Astrocyte (in vitro differentiated cells and primary cell): ENCODE results near the gene NKIRAS1. TPM values are rescaled to one million over a fixed set of nuclear protein-coding genes. Genes with fewer than 3 reads are reported as not detected.

Source experiments
- DNase-seq: peaks from one replicate; pipeline ENCODE4 v3.0.0-alpha.2; 2010; ENCODE audit warnings: low read depth
- FAIRE-seq: peaks from 2 replicates; lab custom pipeline; 2011; peaks lifted over from hg19 to GRCh38; lab: Jason Lieb, UNC
- H2AFZ ChIP-seq: 2 replicates; pipeline ENCODE4 v1.6.0; 2012; ENCODE audit warnings: low read depth, low read length, inconsistent platforms
- H3K27ac ChIP-seq: 2 replicates; pipeline ENCODE4 v1.5.1; 2011; ENCODE audit warnings: low read depth, low read length, inconsistent platforms
- H3K27me3 ChIP-seq: 2 replicates; pipeline ENCODE4 v1.6.0; 2011; ENCODE audit warnings: low read length, inconsistent platforms; ENCODE audit not compliant: insufficient read depth
- H3K36me3 ChIP-seq: 2 replicates; pipeline ENCODE4 v1.5.1; 2011; ENCODE audit warnings: low read length, inconsistent platforms; ENCODE audit not compliant: insufficient read depth
- H3K4me1 ChIP-seq: 2 replicates; pipeline ENCODE4 v1.5.1; 2011; ENCODE audit warnings: low read length, inconsistent platforms; ENCODE audit not compliant: insufficient read depth
- H3K4me2 ChIP-seq: 2 replicates; pipeline ENCODE4 v1.6.0; 2012; ENCODE audit warnings: low read length, inconsistent platforms
- H3K4me3 ChIP-seq: 2 replicates; pipeline ENCODE4 v1.5.1; 2011; ENCODE audit warnings: low read depth, mild to moderate bottlenecking, low read length, inconsistent platforms; ENCODE audit not compliant: insufficient read depth
- H3K79me2 ChIP-seq: 2 replicates; pipeline ENCODE4 v1.6.0; 2012; ENCODE audit warnings: mild to moderate bottlenecking, low read length, inconsistent platforms; ENCODE audit not compliant: insufficient read depth
- H3K9ac ChIP-seq: 2 replicates; pipeline ENCODE4 v1.6.0; 2012; ENCODE audit warnings: mild to moderate bottlenecking, low read length, inconsistent platforms
- H3K9me3 ChIP-seq: 2 replicates; pipeline ENCODE4 v1.5.1; 2012; ENCODE audit warnings: low read depth, mild to moderate bottlenecking, low read length, inconsistent platforms; ENCODE audit not compliant: insufficient read depth
- H4K20me1 ChIP-seq: 2 replicates; pipeline ENCODE4 v1.6.0; 2012; ENCODE audit warnings: low read length, inconsistent platforms; ENCODE audit not compliant: insufficient read depth
- H3K27ac Mint-ChIP-seq: one replicate; pipeline ENCODE4 v1.8.0; 2021; ENCODE audit warnings: mild to moderate bottlenecking, mixed read lengths; ENCODE audit not compliant: unreplicated experiment
- H3K27me3 Mint-ChIP-seq: one replicate; pipeline ENCODE4 v1.8.0; 2021; ENCODE audit warnings: low read depth, mixed read lengths; ENCODE audit not compliant: unreplicated experiment
- H3K36me3 Mint-ChIP-seq: one replicate; pipeline ENCODE4 v1.8.0; 2021; ENCODE audit warnings: low read depth, mixed read lengths; ENCODE audit not compliant: unreplicated experiment
- H3K4me1 Mint-ChIP-seq: one replicate; pipeline ENCODE4 v1.8.0; 2021; ENCODE audit warnings: low read depth, mixed read lengths; ENCODE audit not compliant: unreplicated experiment
- H3K4me3 Mint-ChIP-seq: one replicate; pipeline ENCODE4 v1.8.0; 2021; ENCODE audit warnings: mild to moderate bottlenecking, moderate library complexity, mixed read lengths; ENCODE audit not compliant: unreplicated experiment
- H3K9me3 Mint-ChIP-seq: one replicate; pipeline ENCODE4 v1.8.0; 2021; ENCODE audit warnings: mild to moderate bottlenecking, mixed read lengths; ENCODE audit not compliant: unreplicated experiment
- EZH2 ChIP-seq: IDR thresholded peaks from 2 replicates; pipeline ENCODE4 v1.6.1; 2012; ENCODE audit warnings: mild to moderate bottlenecking, low read length, inconsistent platforms; ENCODE audit not compliant: insufficient read depth
- total RNA-seq: library from RNA; stranded (reverse); gene quantifications from 2 replicates; pipeline ENCODE4 v1.2.1, GENCODE V29; 2021
- TF ChIP-seq, protein P1 (sequence below): IDR thresholded peaks from 2 replicates; pipeline ENCODE4 v1.5.1; 2011; ENCODE audit warnings: low read depth, mild to moderate bottlenecking, inconsistent platforms, low read length, moderate library complexity; ENCODE audit not compliant: insufficient read depth

The NKIRAS1 gene
- total RNA-seq, 1 donor from 2014 or later = 11.0 TPM

DNA sequence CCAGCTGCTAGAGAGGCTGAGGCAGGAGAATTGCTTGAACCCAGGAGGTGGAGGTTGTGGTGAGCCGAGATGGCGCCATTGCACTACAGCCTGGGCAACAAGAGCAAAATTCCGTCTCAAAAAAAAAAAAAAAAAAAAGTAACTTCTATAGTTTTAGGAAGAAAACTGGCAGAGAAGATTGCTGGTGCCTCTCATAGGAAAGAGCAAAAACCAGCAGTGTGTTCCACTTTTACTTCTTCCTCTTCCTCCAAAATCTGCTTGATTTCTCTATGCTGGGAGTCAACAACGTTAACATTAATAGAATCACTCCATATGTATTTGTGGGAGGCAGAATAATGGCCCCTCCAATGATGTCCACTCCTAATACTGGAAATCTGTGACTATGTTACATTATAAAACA lies 15.8 kb upstream of the NKIRAS1 start:
- Mint-ChIP-seq H3K4me1 (peaks cover 3% of the 10 kb centered on the region), H3K27ac (no peak overlapping the region), H3K36me3 (no peaks in the 10 kb centered on the region), H3K4me3 (no peak overlapping the region), H3K9me3 (no peaks in the 10 kb centered on the region), H3K27me3 (no peaks in the 10 kb centered on the region)
- DNase-seq (no peak), FAIRE-seq (no peak)
- H2AFZ ChIP-seq = no peak overlapping the region
- H3K4me2 ChIP-seq = no peak overlapping the region
- no peak overlapping the region for H3K9ac ChIP-seq
- no peaks in the 10 kb centered on the region for H3K9me3 ChIP-seq
- TF ChIP-seq, protein P1, sequence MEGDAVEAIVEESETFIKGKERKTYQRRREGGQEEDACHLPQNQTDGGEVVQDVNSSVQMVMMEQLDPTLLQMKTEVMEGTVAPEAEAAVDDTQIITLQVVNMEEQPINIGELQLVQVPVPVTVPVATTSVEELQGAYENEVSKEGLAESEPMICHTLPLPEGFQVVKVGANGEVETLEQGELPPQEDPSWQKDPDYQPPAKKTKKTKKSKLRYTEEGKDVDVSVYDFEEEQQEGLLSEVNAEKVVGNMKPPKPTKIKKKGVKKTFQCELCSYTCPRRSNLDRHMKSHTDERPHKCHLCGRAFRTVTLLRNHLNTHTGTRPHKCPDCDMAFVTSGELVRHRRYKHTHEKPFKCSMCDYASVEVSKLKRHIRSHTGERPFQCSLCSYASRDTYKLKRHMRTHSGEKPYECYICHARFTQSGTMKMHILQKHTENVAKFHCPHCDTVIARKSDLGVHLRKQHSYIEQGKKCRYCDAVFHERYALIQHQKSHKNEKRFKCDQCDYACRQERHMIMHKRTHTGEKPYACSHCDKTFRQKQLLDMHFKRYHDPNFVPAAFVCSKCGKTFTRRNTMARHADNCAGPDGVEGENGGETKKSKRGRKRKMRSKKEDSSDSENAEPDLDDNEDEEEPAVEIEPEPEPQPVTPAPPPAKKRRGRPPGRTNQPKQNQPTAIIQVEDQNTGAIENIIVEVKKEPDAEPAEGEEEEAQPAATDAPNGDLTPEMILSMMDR = no peak
- TF ChIP-seq EZH2 = no peak
- no peaks in the 10 kb centered on the region for H3K79me2 ChIP-seq
- H3K4me3 ChIP-seq = no peak overlapping the region
- H3K4me1 ChIP-seq = no peaks in the 10 kb centered on the region
- no peak overlapping the region for H3K27ac ChIP-seq
- no peaks in the 10 kb centered on the region for H4K20me1 ChIP-seq
- H3K27me3 ChIP-seq = no peaks in the 10 kb centered on the region
- H3K36me3 ChIP-seq = no peaks in the 10 kb centered on the region

DNA sequence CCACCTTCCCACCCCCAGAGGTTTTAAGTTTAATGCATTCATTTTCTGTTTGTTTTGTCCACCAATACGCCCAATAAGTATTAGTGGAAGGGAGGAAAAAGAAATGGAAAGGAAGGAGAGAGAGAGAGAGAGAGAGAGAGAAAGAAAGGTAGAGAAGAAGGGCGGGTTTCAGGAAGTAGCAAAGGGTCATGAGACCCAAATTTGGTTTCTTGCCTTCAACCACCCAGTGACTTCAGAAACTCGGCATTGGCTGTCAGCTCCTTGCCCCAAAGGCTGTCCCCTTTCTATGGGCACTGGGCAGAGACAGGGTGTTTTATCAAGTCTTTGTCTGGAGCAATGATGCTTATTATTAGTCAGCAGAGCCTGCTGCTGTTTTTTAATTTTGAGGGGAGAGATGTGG lies 14.8 kb upstream of the NKIRAS1 start:
- Mint-ChIP-seq H3K4me1 (peaks cover 3% of the 10 kb centered on the region), H3K4me3 (no peak overlapping the region), H3K27ac (no peak overlapping the region), H3K9me3 (no peaks in the 10 kb centered on the region), H3K36me3 (no peaks in the 10 kb centered on the region), H3K27me3 (no peaks in the 10 kb centered on the region)
- no peaks in the 10 kb centered on the region for H3K9me3 ChIP-seq
- H2AFZ ChIP-seq = no peak overlapping the region
- H3K79me2 ChIP-seq = no peaks in the 10 kb centered on the region
- no peak overlapping the region for H3K9ac ChIP-seq
- no peak overlapping the region for H3K4me2 ChIP-seq
- H3K4me1 ChIP-seq = no peaks in the 10 kb centered on the region
- no peaks in the 10 kb centered on the region for H3K27me3 ChIP-seq
- H4K20me1 ChIP-seq = no peaks in the 10 kb centered on the region
- DNase-seq (no peak), FAIRE-seq (no peak)
- H3K4me3 ChIP-seq = no peak overlapping the region
- no peak overlapping the region for H3K27ac ChIP-seq
- H3K36me3 ChIP-seq = no peaks in the 10 kb centered on the region
- TF ChIP-seq, protein P1 = no peak
- no peak for TF ChIP-seq EZH2

DNA sequence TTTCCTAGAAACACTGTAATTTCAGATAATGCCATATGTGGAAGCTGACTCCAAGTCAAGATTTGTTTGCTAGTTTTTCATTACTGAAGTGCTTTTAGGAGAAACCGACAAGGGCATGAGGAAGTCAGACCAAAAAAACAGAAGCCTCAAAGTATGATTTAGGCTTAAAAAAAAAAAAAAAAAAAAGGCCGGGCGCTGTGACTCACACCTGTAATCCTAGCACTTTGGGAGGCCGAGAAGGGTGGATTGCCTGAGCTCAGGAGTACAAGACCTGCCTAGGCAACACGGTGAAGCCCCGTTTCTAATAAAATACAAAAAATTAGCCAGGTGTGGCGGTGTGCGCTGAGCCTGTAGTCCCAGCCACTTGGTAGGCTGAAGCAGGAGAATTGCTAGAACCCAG lies 11.7 kb upstream of the NKIRAS1 start:
- Mint-ChIP-seq H3K9me3 (no peaks in the 10 kb centered on the region), H3K4me3 (no peak overlapping the region), H3K27me3 (no peaks in the 10 kb centered on the region), H3K36me3 (no peaks in the 10 kb centered on the region), H3K27ac (no peak overlapping the region), H3K4me1 (peaks cover 6% of the 10 kb centered on the region)
- Histone ChIP-seq H3K9ac (no peak overlapping the region), H3K4me2 (no peak overlapping the region), H3K27ac (no peak overlapping the region), H3K36me3 (no peaks in the 10 kb centered on the region), H3K9me3 (no peaks in the 10 kb centered on the region), H4K20me1 (no peaks in the 10 kb centered on the region), H3K4me1 (peaks cover 7% of the 10 kb centered on the region), H3K4me3 (no peak overlapping the region), H2AFZ (no peak overlapping the region), H3K27me3 (no peaks in the 10 kb centered on the region), H3K79me2 (no peaks in the 10 kb centered on the region)
- no peak for TF ChIP-seq EZH2
- TF ChIP-seq, protein P1 = no peak
- DNase-seq (no peak), FAIRE-seq (no peak)
